T-cell (primary cell): Measurements from ENCODE around the gene SYNDIG1. TPM values are rescaled to one million over a fixed set of nuclear protein-coding genes. Genes with fewer than 3 reads are reported as not detected.
A peak's percentile ranks its signal among the peaks of the same experiment; 100 is the strongest.

Experiments used
- ATAC-seq, 4 experiments: fragments of 200-7000 bp in 3 of 4; fragments of 150-1000 bp in 1 of 4; cut with Tn5 transposase; replicated peaks in 1 of 4; 1 replicate in 3 of 4; 2 replicates in 1 of 4; pipeline ENCODE4 v1.10.0; 2021; ENCODE audit warnings: moderate library complexity in 3 of 4, mild to moderate bottlenecking in 2 of 4, moderate number of reproducible peaks in 1 of 4
- CTCF ChIA-PET, 2 donors: fragments of 300-600 bp; sonication (Branson Sonifier 250); formaldehyde crosslinking; loops; one replicate each; lab custom pipeline; 2022; ENCODE audit warnings: antibody characterized with exemption in 2 of 2; lab: Charles Lee
- POLR2A ChIA-PET, 2 donors: fragments of 300-600 bp; sonication (Branson Sonifier 250); formaldehyde crosslinking; loops; one replicate each; lab custom pipeline; 2022; ENCODE audit warnings: antibody characterized with exemption in 2 of 2; lab: Charles Lee
- DNase-seq, 35 experiments: peaks; one replicate each; pipeline versions ENCODE4 v3.0.0 to v3.0.0-alpha.2; 2013 to 2023
- H3K27ac ChIP-seq: one replicate; pipeline ENCODE4 v1.5.1; 2013; ENCODE audit warnings: low read length
- H3K27me3 ChIP-seq, 2 experiments: replicated peaks in 1 of 2; 1 replicate in 1 of 2; 2 replicates in 1 of 2; pipeline versions ENCODE4 v1.6.1 to v1.7.0; 2013; ENCODE audit warnings: low read length in 1 of 2, mixed read lengths in 1 of 2; ENCODE audit not compliant: control insufficient read depth in 2 of 2, insufficient read depth in 2 of 2; ENCODE audit errors: extremely low read depth in 1 of 2
- H3K36me3 ChIP-seq, 2 donors: 1 replicate in 1 of 2; 2 replicates in 1 of 2; pipeline versions ENCODE4 v1.6.1 to v1.7.0; 2013; ENCODE audit warnings: low read length in 1 of 2; ENCODE audit not compliant: control insufficient read depth in 2 of 2, insufficient read depth in 1 of 2; ENCODE audit errors: extremely low read depth in 1 of 2
- H3K4me1 ChIP-seq, 2 experiments: 1 replicate in 1 of 2; 2 replicates in 1 of 2; pipeline versions ENCODE4 v1.6.1 to v1.7.0; 2013; ENCODE audit warnings: low read length in 2 of 2, mixed read lengths in 1 of 2; ENCODE audit not compliant: insufficient read depth in 2 of 2, control insufficient read depth in 1 of 2; ENCODE audit errors: extremely low read depth in 1 of 2
- H3K4me3 ChIP-seq, 2 donors: 1 replicate in 1 of 2; 2 replicates in 1 of 2; pipeline versions ENCODE4 v1.5.1 to v1.7.0; 2013; ENCODE audit warnings: mild to moderate bottlenecking in 2 of 2, low read length in 1 of 2, moderate library complexity in 1 of 2; ENCODE audit not compliant: control insufficient read depth in 1 of 2; ENCODE audit errors: extremely low read depth in 1 of 2
- H3K9me3 ChIP-seq: 2 replicates; pipeline ENCODE4 v1.7.0; 2013
- H3K27ac Mint-ChIP-seq, 2 donors: one replicate each; pipeline ENCODE4 v1.8.0; 2020 to 2021; ENCODE audit warnings: mild to moderate bottlenecking in 2 of 2, mixed read lengths in 2 of 2
- H3K27me3 Mint-ChIP-seq, 2 donors: one replicate each; pipeline ENCODE4 v1.8.0; 2021 to 2022; ENCODE audit warnings: mixed read lengths in 2 of 2
- H3K36me3 Mint-ChIP-seq: one replicate; pipeline ENCODE4 v1.8.0; 2021; ENCODE audit warnings: mixed read lengths
- H3K4me1 Mint-ChIP-seq, 3 donors: one replicate each; pipeline ENCODE4 v1.8.0; 2020 to 2022; ENCODE audit warnings: mixed read lengths in 3 of 3, mild to moderate bottlenecking in 1 of 3
- H3K4me3 Mint-ChIP-seq, 3 donors: one replicate each; pipeline ENCODE4 v1.8.0; 2020 to 2022; ENCODE audit warnings: mild to moderate bottlenecking in 3 of 3, mixed read lengths in 3 of 3, moderate library complexity in 3 of 3
- H3K9me3 Mint-ChIP-seq, 3 donors: one replicate each; pipeline ENCODE4 v1.8.0; 2020 to 2022; ENCODE audit warnings: mixed read lengths in 3 of 3
- WGBS: methylation state at CpG from one replicate; pipeline ENCODE4 v1.1.5; 2013; ENCODE audit warnings: missing lambda C conversion rate; ENCODE audit not compliant: insufficient coverage; 5-methylcytosine and 5-hydroxymethylcytosine counted together
- total RNA-seq, 35 experiments: library from RNA in 6 of 35; stranded (reverse) in 6 of 35; fragments of 120-200 nt in 1 of 35; gene quantifications; one replicate each; pipeline versions ENCODE4 v1.2.1 to v1.2.4 and lab custom pipeline; 2013 to 2026

Gene SYNDIG1
- total RNA-seq, 5 donors from 2014 or later (not counting 1 experiment from before 2014, with no cell fraction given), result not detected

GRCh38 chr20:24694727-24695528 lies 225.5 kb downstream of the SYNDIG1 start:
- Mint-ChIP-seq H3K27ac (no peak overlapping the region), H3K4me3 (no peak overlapping the region), H3K4me1 (no peaks in the 10 kb centered on the region), H3K9me3 (no peaks in the 10 kb centered on the region), H3K27me3 (peaks cover 11 to 15% of the 10 kb centered on the region in 2 donors), H3K36me3 (no peaks in the 10 kb centered on the region)
- ChIA-PET POLR2A (no interaction called here), CTCF (no interaction called here)
- Histone ChIP-seq H3K27me3 (peaks cover 0 to 32% of the 10 kb centered on the region in 2 experiments), H3K4me3 (no peak overlapping the region), H3K4me1 (no peaks in the 10 kb centered on the region), H3K27ac (no peak overlapping the region), H3K36me3 (no peaks in the 10 kb centered on the region), H3K9me3 (no peaks in the 10 kb centered on the region)
- DNase-seq (no peak), ATAC-seq (no peak)
- WGBS, result 86% methylated on average over 9 of the region's 14 CpGs

GRCh38 chr20:24695529-24696225 lies 226.2 kb downstream of the SYNDIG1 start:
- CTCF ChIA-PET, result no interaction called here
- Histone ChIP-seq H3K4me3 (no peak overlapping the region), H3K27ac (no peak overlapping the region), H3K4me1 (no peaks in the 10 kb centered on the region), H3K9me3 (no peaks in the 10 kb centered on the region), H3K27me3 (peaks cover 0 to 38% of the 10 kb centered on the region in 2 experiments), H3K36me3 (no peaks in the 10 kb centered on the region)
- WGBS, result 83% methylated on average over 2 of the region's 2 CpGs
- no peaks in the 10 kb centered on the region for H3K4me1 Mint-ChIP-seq
- DNase-seq, result no peak
- peaks cover 11 to 17% of the 10 kb centered on the region in 2 donors for H3K27me3 Mint-ChIP-seq
- H3K9me3 Mint-ChIP-seq, result no peaks in the 10 kb centered on the region
- no peaks in the 10 kb centered on the region for H3K36me3 Mint-ChIP-seq
- H3K4me3 Mint-ChIP-seq, result no peak overlapping the region
- POLR2A ChIA-PET, result no interaction called here
- no peak for ATAC-seq
- H3K27ac Mint-ChIP-seq, result no peak overlapping the region

- no peak for ATAC-seq
- no peaks in the 10 kb centered on the region for H3K4me1 ChIP-seq
- ChIA-PET POLR2A (no interaction called here), CTCF (no interaction called here)
- H3K27me3 ChIP-seq, result peaks cover 0 to 40% of the 10 kb centered on the region in 2 experiments
- no peak overlapping the region for H3K4me3 ChIP-seq
- Mint-ChIP-seq H3K4me1 (no peaks in the 10 kb centered on the region), H3K27ac (no peak overlapping the region), H3K36me3 (no peaks in the 10 kb centered on the region), H3K9me3 (no peaks in the 10 kb centered on the region), H3K4me3 (no peak overlapping the region), H3K27me3 (peaks cover 11 to 17% of the 10 kb centered on the region in 2 donors)
- no peak for DNase-seq
- H3K36me3 ChIP-seq, result no peaks in the 10 kb centered on the region
- no peak overlapping the region for H3K27ac ChIP-seq
- H3K9me3 ChIP-seq, result no peaks in the 10 kb centered on the region
- 85% methylated on average over 8 of the region's 8 CpGs for WGBS
Measured at GRCh38 chr20:24696396-24696795, 227.0 kb downstream of the SYNDIG1 start.

GRCh38 chr20:24697411-24697810 lies 228.0 kb downstream of the SYNDIG1 start:
- H3K27me3 Mint-ChIP-seq, result peaks cover 7 to 11% of the 10 kb centered on the region in 2 donors
- no peak overlapping the region for H3K4me3 Mint-ChIP-seq
- H3K27me3 ChIP-seq, result peaks cover 0 to 34% of the 10 kb centered on the region in 2 experiments
- POLR2A ChIA-PET, result no interaction called here
- H3K4me1 Mint-ChIP-seq, result no peaks in the 10 kb centered on the region
- no peak overlapping the region for H3K27ac Mint-ChIP-seq
- WGBS, result 93% methylated on average over 2 of the region's 6 CpGs
- no peak overlapping the region for H3K4me3 ChIP-seq
- CTCF ChIA-PET, result no interaction called here
- H3K27ac ChIP-seq, result no peak overlapping the region
- no peaks in the 10 kb centered on the region for H3K4me1 ChIP-seq
- H3K36me3 ChIP-seq, result no peaks in the 10 kb centered on the region
- DNase-seq (no peak), ATAC-seq (no peak)
- no peaks in the 10 kb centered on the region for H3K9me3 ChIP-seq
- H3K9me3 Mint-ChIP-seq, result no peaks in the 10 kb centered on the region
- H3K36me3 Mint-ChIP-seq, result no peaks in the 10 kb centered on the region

GRCh38 chr20:24698189-24698588 lies 228.8 kb downstream of the SYNDIG1 start:
- H3K9me3 Mint-ChIP-seq, result no peaks in the 10 kb centered on the region
- POLR2A ChIA-PET, result no interaction called here

GRCh38 chr20:24698706-24699206 lies 229.3 kb downstream of the SYNDIG1 start:
- H3K27me3 ChIP-seq, result peaks cover 0 to 34% of the 10 kb centered on the region in 2 experiments
- no peak overlapping the region for H3K27ac Mint-ChIP-seq
- no peaks in the 10 kb centered on the region for H3K36me3 Mint-ChIP-seq
- no peaks in the 10 kb centered on the region for H3K36me3 ChIP-seq
- ChIA-PET CTCF (no interaction called here), POLR2A (no interaction called here)
- DNase-seq (no peak), ATAC-seq (no peak)
- H3K4me1 ChIP-seq, result no peaks in the 10 kb centered on the region
- 91% methylated on average over 3 of the region's 5 CpGs for WGBS
- H3K4me3 ChIP-seq, result no peak overlapping the region
- H3K9me3 Mint-ChIP-seq, result no peaks in the 10 kb centered on the region
- no peaks in the 10 kb centered on the region for H3K9me3 ChIP-seq
- peaks cover 7 to 9% of the 10 kb centered on the region in 2 donors for H3K27me3 Mint-ChIP-seq
- H3K4me3 Mint-ChIP-seq, result no peak overlapping the region
- H3K27ac ChIP-seq, result no peak overlapping the region
- no peaks in the 10 kb centered on the region for H3K4me1 Mint-ChIP-seq

More at GRCh38 chr20:24698189-24698588, 228.8 kb downstream of the SYNDIG1 start:
- peaks cover 0 to 38% of the 10 kb centered on the region in 2 experiments for H3K27me3 ChIP-seq
- H3K9me3 ChIP-seq, result no peaks in the 10 kb centered on the region
- DNase-seq (peak in 1 of 35 experiments; percentile 11), ATAC-seq (no peak)
- no peaks in the 10 kb centered on the region for H3K4me1 ChIP-seq
- no peaks in the 10 kb centered on the region for H3K36me3 Mint-ChIP-seq
- H3K4me3 ChIP-seq, result no peak overlapping the region
- no peaks in the 10 kb centered on the region for H3K36me3 ChIP-seq
- H3K4me3 Mint-ChIP-seq, result no peak overlapping the region
- no peak overlapping the region for H3K27ac Mint-ChIP-seq
- 31% methylated on average over 5 of the region's 6 CpGs for WGBS
- H3K4me1 Mint-ChIP-seq, result no peaks in the 10 kb centered on the region
- H3K27ac ChIP-seq, result no peak overlapping the region
- H3K27me3 Mint-ChIP-seq, result peaks cover 7 to 11% of the 10 kb centered on the region in 2 donors
- CTCF ChIA-PET, result no interaction called here
